ENCODE measurements around the gene RHEX. TPM values are rescaled to one million over a fixed set of nuclear protein-coding genes. Genes with fewer than 3 reads are reported as not detected.

RHEX gene
- total and polyA plus RNA-seq, 4 experiments from 2014 or later, result 0.30 to 0.55 (median 0.55) TPM; not detected in 1

- H3K9me3 Mint-ChIP-seq, result peaks cover 0 to 2% (median 0%) of the 10 kb centered on the region in 8 donors
- H3K36me3 Mint-ChIP-seq, result no peaks in the 10 kb centered on the region
- ChIA-PET POLR2A (ENCODE audit: partially characterized antibody) (no interaction called here), CTCF (ENCODE audit: partially characterized antibody) (interaction anchor here (0.8 to 11.5 kb wide), 6 partner anchors 8 to 129 kb away, joined by 3 to 182 read pairs (median 3); no protein-coding TSS in a partner anchor)
- H3K27me3 ChIP-seq (ENCODE audit: insufficient read depth, low read length), result no peaks in the 10 kb centered on the region
- no peak overlapping the region for H3K4me3 Mint-ChIP-seq
- no peaks in the 10 kb centered on the region for H3K4me1 ChIP-seq (ENCODE audit: insufficient read depth, low read length)
- peaks cover 0 to 9% (median 0%) of the 10 kb centered on the region in 4 donors for H3K4me1 Mint-ChIP-seq
- no peak for DNase-seq
- no peaks in the 10 kb centered on the region for H3K9me3 ChIP-seq (ENCODE audit: control insufficient read depth in 1 of 2, low read length in 2 of 2)
- no peak overlapping the region for H3K27ac ChIP-seq (ENCODE audit: low read depth, low read length)
- H3K36me3 ChIP-seq (ENCODE audit: insufficient read depth, low read length), result no peaks in the 10 kb centered on the region
- H3K27me3 Mint-ChIP-seq, result peaks cover 4 to 8% of the 10 kb centered on the region in 2 donors
- no peak overlapping the region for H3K4me3 ChIP-seq (ENCODE audit: low read length in 2 of 2)
- peak overlapping the region in 1 of 7 donors; percentile 33 for H3K27ac Mint-ChIP-seq
- intact Hi-C loops (cut with micrococcal nuclease), result no loop called here
Measured at GRCh38 chr1:206111271-206111927, 58.4 kb downstream of the RHEX start.

- H3K4me3 Mint-ChIP-seq, result no peak overlapping the region
- Histone ChIP-seq H3K27ac (ENCODE audit: low read depth, low read length) (no peak overlapping the region), H3K36me3 (ENCODE audit: insufficient read depth, low read length) (no peaks in the 10 kb centered on the region), H3K27me3 (ENCODE audit: insufficient read depth, low read length) (peaks cover under 1% of the 10 kb centered on the region), H3K4me3 (ENCODE audit: low read length in 2 of 2) (no peak overlapping the region), H3K4me1 (ENCODE audit: insufficient read depth, low read length) (no peaks in the 10 kb centered on the region), H3K9me3 (ENCODE audit: control insufficient read depth in 1 of 2, low read length in 2 of 2) (no peaks in the 10 kb centered on the region)
- intact Hi-C loops (cut with micrococcal nuclease), result no loop called here
- peaks cover 11 to 14% of the 10 kb centered on the region in 2 donors for H3K27me3 Mint-ChIP-seq
- no peaks in the 10 kb centered on the region for H3K36me3 Mint-ChIP-seq
- peaks cover 2 to 12% (median 6%) of the 10 kb centered on the region in 4 donors for H3K4me1 Mint-ChIP-seq
- H3K27ac Mint-ChIP-seq, result no peak overlapping the region
- ChIA-PET CTCF (ENCODE audit: partially characterized antibody) (interaction anchor here (11.5 kb wide), 1 partner anchor 81 kb away, joined by 182 read pairs; no protein-coding TSS in a partner anchor), POLR2A (ENCODE audit: partially characterized antibody) (no interaction called here)
- H3K9me3 Mint-ChIP-seq, result peaks cover 0 to 2% (median 0%) of the 10 kb centered on the region in 8 donors
- no peak for DNase-seq
Measured at GRCh38 chr1:206112600-206113301, 59.8 kb downstream of the RHEX start.

GRCh38 chr1:206114692-206115640 is 62.0 kb downstream of the RHEX start:
- Mint-ChIP-seq H3K4me1 (peaks cover 3 to 12% (median 9%) of the 10 kb centered on the region in 4 donors), H3K27ac (no peak overlapping the region), H3K36me3 (no peaks in the 10 kb centered on the region), H3K9me3 (peaks cover 0 to 2% (median 0%) of the 10 kb centered on the region in 8 donors), H3K27me3 (peaks cover 20 to 24% of the 10 kb centered on the region in 2 donors), H3K4me3 (peak overlapping the region in 1 of 8 donors; percentile 17)
- no peak overlapping the region for H3K27ac ChIP-seq (ENCODE audit: low read depth, low read length)
- no peaks in the 10 kb centered on the region for H3K36me3 ChIP-seq (ENCODE audit: insufficient read depth, low read length)
- no peak overlapping the region for H3K4me3 ChIP-seq (ENCODE audit: low read length in 2 of 2)
- H3K4me1 ChIP-seq (ENCODE audit: insufficient read depth, low read length), result no peaks in the 10 kb centered on the region
- intact Hi-C loops (cut with micrococcal nuclease), result no loop called here
- ChIA-PET POLR2A (ENCODE audit: partially characterized antibody) (no interaction called here), CTCF (ENCODE audit: partially characterized antibody) (interaction anchor here (0.8 kb wide), 1 partner anchor 85 kb away, joined by 3 read pairs; no protein-coding TSS in a partner anchor)
- DNase-seq, result no peak
- H3K9me3 ChIP-seq (ENCODE audit: control insufficient read depth in 1 of 2, low read length in 2 of 2), result no peaks in the 10 kb centered on the region
- H3K27me3 ChIP-seq (ENCODE audit: insufficient read depth, low read length), result peaks cover 4% of the 10 kb centered on the region

GRCh38 chr1:206115791-206116190 is 62.8 kb downstream of the RHEX start:
- Histone ChIP-seq H3K9me3 (ENCODE audit: control insufficient read depth in 1 of 2, low read length in 2 of 2) (no peaks in the 10 kb centered on the region), H3K36me3 (ENCODE audit: insufficient read depth, low read length) (no peaks in the 10 kb centered on the region), H3K4me1 (ENCODE audit: insufficient read depth, low read length) (no peaks in the 10 kb centered on the region), H3K27me3 (ENCODE audit: insufficient read depth, low read length) (peaks cover 4% of the 10 kb centered on the region), H3K4me3 (ENCODE audit: low read length in 2 of 2) (no peak overlapping the region), H3K27ac (ENCODE audit: low read depth, low read length) (no peak overlapping the region)
- ChIA-PET CTCF (ENCODE audit: partially characterized antibody) (no interaction called here), POLR2A (ENCODE audit: partially characterized antibody) (no interaction called here)
- Mint-ChIP-seq H3K27ac (no peak overlapping the region), H3K27me3 (peaks cover 20 to 29% of the 10 kb centered on the region in 2 donors), H3K9me3 (peaks cover 0 to 10% (median 6%) of the 10 kb centered on the region in 8 donors), H3K36me3 (no peaks in the 10 kb centered on the region), H3K4me1 (peaks cover 3 to 12% (median 9%) of the 10 kb centered on the region in 4 donors), H3K4me3 (peak overlapping the region in 1 of 8 donors; percentile 48)
- intact Hi-C loops (cut with micrococcal nuclease), result no loop called here
- DNase-seq, result no peak

GRCh38 chr1:206116191-206116872 is 63.4 kb downstream of the RHEX start:
- H3K9me3 Mint-ChIP-seq, result peaks cover 0 to 15% (median 11%) of the 10 kb centered on the region in 8 donors
- no peaks in the 10 kb centered on the region for H3K4me1 ChIP-seq (ENCODE audit: insufficient read depth, low read length)
- H3K9me3 ChIP-seq (ENCODE audit: control insufficient read depth in 1 of 2, low read length in 2 of 2), result peaks cover 0 to 3% of the 10 kb centered on the region in 2 donors
- H3K4me3 Mint-ChIP-seq, result peak overlapping the region in 1 of 8 donors; percentile 40
- no peaks in the 10 kb centered on the region for H3K36me3 ChIP-seq (ENCODE audit: insufficient read depth, low read length)
- H3K27me3 ChIP-seq (ENCODE audit: insufficient read depth, low read length), result peaks cover 4% of the 10 kb centered on the region
- peaks cover 3 to 12% (median 9%) of the 10 kb centered on the region in 4 donors for H3K4me1 Mint-ChIP-seq
- peaks cover 0 to 3% of the 10 kb centered on the region in 2 donors for H3K36me3 Mint-ChIP-seq
- intact Hi-C loops (cut with micrococcal nuclease), result no loop called here
- no peak overlapping the region for H3K27ac Mint-ChIP-seq
- no peak overlapping the region for H3K27ac ChIP-seq (ENCODE audit: low read depth, low read length)
- ChIA-PET CTCF (ENCODE audit: partially characterized antibody) (no interaction called here), POLR2A (ENCODE audit: partially characterized antibody) (no interaction called here)
- H3K4me3 ChIP-seq (ENCODE audit: low read length in 2 of 2), result no peak overlapping the region
- H3K27me3 Mint-ChIP-seq, result peaks cover 22 to 29% of the 10 kb centered on the region in 2 donors
- DNase-seq, result no peak

GRCh38 chr1:206116873-206117150 is 63.8 kb downstream of the RHEX start:
- peaks cover 4% of the 10 kb centered on the region for H3K27me3 ChIP-seq (ENCODE audit: insufficient read depth, low read length)
- H3K4me1 ChIP-seq (ENCODE audit: insufficient read depth, low read length), result no peaks in the 10 kb centered on the region
- no peak overlapping the region for H3K4me3 ChIP-seq (ENCODE audit: low read length in 2 of 2)
- intact Hi-C loops (cut with micrococcal nuclease), result no loop called here
- H3K27ac Mint-ChIP-seq, result peak overlapping the region in 2 of 7 donors; percentile 62 to 78
- POLR2A ChIA-PET (ENCODE audit: partially characterized antibody), result no interaction called here
- no peaks in the 10 kb centered on the region for H3K36me3 ChIP-seq (ENCODE audit: insufficient read depth, low read length)
- peaks cover 22 to 29% of the 10 kb centered on the region in 2 donors for H3K27me3 Mint-ChIP-seq
- peaks cover 3 to 12% (median 9%) of the 10 kb centered on the region in 4 donors for H3K4me1 Mint-ChIP-seq
- H3K9me3 Mint-ChIP-seq, result peaks cover 0 to 20% (median 15%) of the 10 kb centered on the region in 8 donors
- peak overlapping the region in 6 of 8 donors; percentile 21 to 60 (median 42) for H3K4me3 Mint-ChIP-seq
- H3K36me3 Mint-ChIP-seq, result peaks cover 0 to 3% of the 10 kb centered on the region in 2 donors
- DNase-seq, result no peak
- H3K9me3 ChIP-seq (ENCODE audit: control insufficient read depth in 1 of 2, low read length in 2 of 2), result peaks cover 0 to 3% of the 10 kb centered on the region in 2 donors
- CTCF ChIA-PET (ENCODE audit: partially characterized antibody), result no interaction called here
- no peak overlapping the region for H3K27ac ChIP-seq (ENCODE audit: low read depth, low read length)
